ENCODE data around the gene CLRN3.
A peak's percentile ranks its signal among the peaks of the same experiment; 100 is the strongest.

CLRN3 gene

GRCh38 chr10:127903789-127904188, 11.0 kb upstream of the CLRN3 start:
- no peak overlapping the region for H3K4me3 ChIP-seq (ENCODE audit: low read length in 2 of 2)

GRCh38 chr10:127899766-127900387, 7.1 kb upstream of the CLRN3 start:
- peak overlapping the region; percentile 1 to 79 for H3K27ac ChIP-seq (ENCODE audit: low read depth in 2 of 2, low read length in 2 of 2)
- H3K9me3 ChIP-seq (ENCODE audit: control insufficient read depth in 2 of 2, low read length in 2 of 2): no peaks in the 10 kb centered on the region
- no peak overlapping the region for H3K4me3 ChIP-seq (ENCODE audit: low read length in 2 of 2)
- H3K36me3 ChIP-seq (ENCODE audit: control insufficient read depth in 2 of 2, insufficient read depth in 2 of 2, low read length in 2 of 2): no peaks in the 10 kb centered on the region
- no peaks in the 10 kb centered on the region for H3K27me3 ChIP-seq (ENCODE audit: control insufficient read depth in 2 of 2, insufficient read depth in 2 of 2, low read length in 2 of 2)
- H3K4me1 ChIP-seq (ENCODE audit: control insufficient read depth in 2 of 2, insufficient read depth in 2 of 2, low read length in 2 of 2): peaks cover 0 to 19% of the 10 kb centered on the region in 2 donors
- peak overlapping the region in 1 of 2 donors; percentile 9 for H3K9ac ChIP-seq (ENCODE audit: low read depth in 1 of 2, low read length in 2 of 2)

More at GRCh38 chr10:127903789-127904188, 11.0 kb upstream of the CLRN3 start:
- Histone ChIP-seq H3K9me3 (ENCODE audit: control insufficient read depth in 2 of 2, low read length in 2 of 2) (no peaks in the 10 kb centered on the region), H3K27me3 (ENCODE audit: control insufficient read depth in 2 of 2, insufficient read depth in 2 of 2, low read length in 2 of 2) (peaks cover 0 to 3% of the 10 kb centered on the region in 2 donors), H3K9ac (ENCODE audit: low read depth in 1 of 2, low read length in 2 of 2) (no peak overlapping the region), H3K36me3 (ENCODE audit: control insufficient read depth in 2 of 2, insufficient read depth in 2 of 2, low read length in 2 of 2) (no peaks in the 10 kb centered on the region), H3K27ac (ENCODE audit: low read depth in 2 of 2, low read length in 2 of 2) (peak overlapping the region in 1 of 2 donors; percentile 84), H3K4me1 (ENCODE audit: control insufficient read depth in 2 of 2, insufficient read depth in 2 of 2, low read length in 2 of 2) (peaks cover 14 to 47% of the 10 kb centered on the region in 2 donors)

GRCh38 chr10:127897177-127897576, 4.4 kb upstream of the CLRN3 start:
- no peaks in the 10 kb centered on the region for H3K27me3 ChIP-seq (ENCODE audit: control insufficient read depth in 2 of 2, insufficient read depth in 2 of 2, low read length in 2 of 2)
- H3K9me3 ChIP-seq (ENCODE audit: control insufficient read depth in 2 of 2, low read length in 2 of 2): no peaks in the 10 kb centered on the region
- no peak overlapping the region for H3K4me3 ChIP-seq (ENCODE audit: low read length in 2 of 2)
- no peaks in the 10 kb centered on the region for H3K36me3 ChIP-seq (ENCODE audit: control insufficient read depth in 2 of 2, insufficient read depth in 2 of 2, low read length in 2 of 2)
- no peak overlapping the region for H3K9ac ChIP-seq (ENCODE audit: low read depth in 1 of 2, low read length in 2 of 2)
- no peak overlapping the region for H3K27ac ChIP-seq (ENCODE audit: low read depth in 2 of 2, low read length in 2 of 2)
- peaks cover 0 to 23% of the 10 kb centered on the region in 2 donors for H3K4me1 ChIP-seq (ENCODE audit: control insufficient read depth in 2 of 2, insufficient read depth in 2 of 2, low read length in 2 of 2)

- Histone ChIP-seq H3K4me1 (ENCODE audit: control insufficient read depth in 2 of 2, insufficient read depth in 2 of 2, low read length in 2 of 2) (peaks cover 0 to 23% of the 10 kb centered on the region in 2 donors), H3K9ac (ENCODE audit: low read depth in 1 of 2, low read length in 2 of 2) (no peak overlapping the region), H3K27me3 (ENCODE audit: control insufficient read depth in 2 of 2, insufficient read depth in 2 of 2, low read length in 2 of 2) (no peaks in the 10 kb centered on the region), H3K27ac (ENCODE audit: low read depth in 2 of 2, low read length in 2 of 2) (no peak overlapping the region), H3K4me3 (ENCODE audit: low read length in 2 of 2) (no peak overlapping the region), H3K9me3 (ENCODE audit: control insufficient read depth in 2 of 2, low read length in 2 of 2) (no peaks in the 10 kb centered on the region), H3K36me3 (ENCODE audit: control insufficient read depth in 2 of 2, insufficient read depth in 2 of 2, low read length in 2 of 2) (no peaks in the 10 kb centered on the region)
Measured at GRCh38 chr10:127896590-127896989, 3.8 kb upstream of the CLRN3 start.

GRCh38 chr10:127894146-127894545, 1.4 kb upstream of the CLRN3 start:
- H3K9me3 ChIP-seq (ENCODE audit: control insufficient read depth in 2 of 2, low read length in 2 of 2): no peaks in the 10 kb centered on the region

GRCh38 chr10:127890832-127891334, 1.9 kb downstream of the CLRN3 start:
- no peaks in the 10 kb centered on the region for H3K36me3 ChIP-seq (ENCODE audit: control insufficient read depth in 2 of 2, insufficient read depth in 2 of 2, low read length in 2 of 2)
- peaks cover 33 to 53% of the 10 kb centered on the region in 2 donors for H3K4me1 ChIP-seq (ENCODE audit: control insufficient read depth in 2 of 2, insufficient read depth in 2 of 2, low read length in 2 of 2)
- H3K27me3 ChIP-seq (ENCODE audit: control insufficient read depth in 2 of 2, insufficient read depth in 2 of 2, low read length in 2 of 2): peaks cover 0 to 2% of the 10 kb centered on the region in 2 donors
- peak overlapping the region; percentile 86 to 87 for H3K4me3 ChIP-seq (ENCODE audit: low read length in 2 of 2)
- H3K9me3 ChIP-seq (ENCODE audit: control insufficient read depth in 2 of 2, low read length in 2 of 2): no peaks in the 10 kb centered on the region
- H3K27ac ChIP-seq (ENCODE audit: low read depth in 2 of 2, low read length in 2 of 2): peak overlapping the region; percentile 88 to 93
- peak overlapping the region; percentile 82 to 87 for H3K9ac ChIP-seq (ENCODE audit: low read depth in 1 of 2, low read length in 2 of 2)

More at GRCh38 chr10:127894146-127894545, 1.4 kb upstream of the CLRN3 start:
- Histone ChIP-seq H3K36me3 (ENCODE audit: control insufficient read depth in 2 of 2, insufficient read depth in 2 of 2, low read length in 2 of 2) (no peaks in the 10 kb centered on the region), H3K4me1 (ENCODE audit: control insufficient read depth in 2 of 2, insufficient read depth in 2 of 2, low read length in 2 of 2) (peaks cover 7 to 23% of the 10 kb centered on the region in 2 donors), H3K27me3 (ENCODE audit: control insufficient read depth in 2 of 2, insufficient read depth in 2 of 2, low read length in 2 of 2) (no peaks in the 10 kb centered on the region), H3K27ac (ENCODE audit: low read depth in 2 of 2, low read length in 2 of 2) (no peak overlapping the region), H3K9ac (ENCODE audit: low read depth in 1 of 2, low read length in 2 of 2) (no peak overlapping the region), H3K4me3 (ENCODE audit: low read length in 2 of 2) (no peak overlapping the region)

- H3K36me3 ChIP-seq (ENCODE audit: control insufficient read depth in 2 of 2, insufficient read depth in 2 of 2, low read length in 2 of 2): no peaks in the 10 kb centered on the region
- peaks cover 33 to 56% of the 10 kb centered on the region in 2 donors for H3K4me1 ChIP-seq (ENCODE audit: control insufficient read depth in 2 of 2, insufficient read depth in 2 of 2, low read length in 2 of 2)
- peak overlapping the region; percentile 86 to 87 for H3K4me3 ChIP-seq (ENCODE audit: low read length in 2 of 2)
- peaks cover 0 to 2% of the 10 kb centered on the region in 2 donors for H3K27me3 ChIP-seq (ENCODE audit: control insufficient read depth in 2 of 2, insufficient read depth in 2 of 2, low read length in 2 of 2)
- H3K9me3 ChIP-seq (ENCODE audit: control insufficient read depth in 2 of 2, low read length in 2 of 2): no peaks in the 10 kb centered on the region
- H3K9ac ChIP-seq (ENCODE audit: low read depth in 1 of 2, low read length in 2 of 2): peak overlapping the region; percentile 82 to 87
- H3K27ac ChIP-seq (ENCODE audit: low read depth in 2 of 2, low read length in 2 of 2): peak overlapping the region; percentile 88 to 93
Measured at GRCh38 chr10:127890216-127890615, 2.5 kb downstream of the CLRN3 start.

GRCh38 chr10:127889605-127890195, 3.0 kb downstream of the CLRN3 start:
- Histone ChIP-seq H3K9me3 (ENCODE audit: control insufficient read depth in 2 of 2, low read length in 2 of 2) (no peaks in the 10 kb centered on the region), H3K27me3 (ENCODE audit: control insufficient read depth in 2 of 2, insufficient read depth in 2 of 2, low read length in 2 of 2) (peaks cover 0 to 2% of the 10 kb centered on the region in 2 donors), H3K4me3 (ENCODE audit: low read length in 2 of 2) (peak overlapping the region; percentile 86 to 87), H3K36me3 (ENCODE audit: control insufficient read depth in 2 of 2, insufficient read depth in 2 of 2, low read length in 2 of 2) (no peaks in the 10 kb centered on the region), H3K27ac (ENCODE audit: low read depth in 2 of 2, low read length in 2 of 2) (peak overlapping the region; percentile 88 to 93), H3K4me1 (ENCODE audit: control insufficient read depth in 2 of 2, insufficient read depth in 2 of 2, low read length in 2 of 2) (peaks cover 36 to 60% of the 10 kb centered on the region in 2 donors), H3K9ac (ENCODE audit: low read depth in 1 of 2, low read length in 2 of 2) (peak overlapping the region; percentile 82 to 87)

GRCh38 chr10:127888521-127889312, 4.0 kb downstream of the CLRN3 start:
- Histone ChIP-seq H3K27ac (ENCODE audit: low read depth in 2 of 2, low read length in 2 of 2) (peak overlapping the region; percentile 88 to 93), H3K4me3 (ENCODE audit: low read length in 2 of 2) (peak overlapping the region; percentile 86 to 87), H3K27me3 (ENCODE audit: control insufficient read depth in 2 of 2, insufficient read depth in 2 of 2, low read length in 2 of 2) (peaks cover 0 to 2% of the 10 kb centered on the region in 2 donors), H3K36me3 (ENCODE audit: control insufficient read depth in 2 of 2, insufficient read depth in 2 of 2, low read length in 2 of 2) (peaks cover 0 to 6% of the 10 kb centered on the region in 2 donors), H3K4me1 (ENCODE audit: control insufficient read depth in 2 of 2, insufficient read depth in 2 of 2, low read length in 2 of 2) (peaks cover 41 to 60% of the 10 kb centered on the region in 2 donors), H3K9me3 (ENCODE audit: control insufficient read depth in 2 of 2, low read length in 2 of 2) (no peaks in the 10 kb centered on the region), H3K9ac (ENCODE audit: low read depth in 1 of 2, low read length in 2 of 2) (peak overlapping the region; percentile 41 to 82)

Measured in mucosa of rectum (tissue), 2 donors.